Activated T-cell treated with anti-CD3 and anti-CD28 coated beads for 4 hours (primary cell): ENCODE results near the gene YY1.
"Not testable (repeated sequence)": the region's sequence is repeated elsewhere in the genome, so short reads cannot be mapped to it uniquely, and the experiment has no call there.

Source experiments
- DNase-seq: peaks from one replicate; pipeline ENCODE4 v3.0.0-alpha.2; 2020

Gene YY1

GRCh38 chr14:100285021-100285912 is 46.3 kb downstream of the YY1 start:
- peak; percentile 70 for DNase-seq

- DNase-seq: no peak
Measured at GRCh38 chr14:100285913-100286400, 47.0 kb downstream of the YY1 start.

- no peak for DNase-seq
Measured at GRCh38 chr14:100286484-100287191, 47.7 kb downstream of the YY1 start.

- DNase-seq: no peak
Measured at GRCh38 chr14:100287202-100287997, 48.5 kb downstream of the YY1 start.

GRCh38 chr14:100287998-100288295 is 49.0 kb downstream of the YY1 start:
- not testable (repeated sequence) for DNase-seq

DNA sequence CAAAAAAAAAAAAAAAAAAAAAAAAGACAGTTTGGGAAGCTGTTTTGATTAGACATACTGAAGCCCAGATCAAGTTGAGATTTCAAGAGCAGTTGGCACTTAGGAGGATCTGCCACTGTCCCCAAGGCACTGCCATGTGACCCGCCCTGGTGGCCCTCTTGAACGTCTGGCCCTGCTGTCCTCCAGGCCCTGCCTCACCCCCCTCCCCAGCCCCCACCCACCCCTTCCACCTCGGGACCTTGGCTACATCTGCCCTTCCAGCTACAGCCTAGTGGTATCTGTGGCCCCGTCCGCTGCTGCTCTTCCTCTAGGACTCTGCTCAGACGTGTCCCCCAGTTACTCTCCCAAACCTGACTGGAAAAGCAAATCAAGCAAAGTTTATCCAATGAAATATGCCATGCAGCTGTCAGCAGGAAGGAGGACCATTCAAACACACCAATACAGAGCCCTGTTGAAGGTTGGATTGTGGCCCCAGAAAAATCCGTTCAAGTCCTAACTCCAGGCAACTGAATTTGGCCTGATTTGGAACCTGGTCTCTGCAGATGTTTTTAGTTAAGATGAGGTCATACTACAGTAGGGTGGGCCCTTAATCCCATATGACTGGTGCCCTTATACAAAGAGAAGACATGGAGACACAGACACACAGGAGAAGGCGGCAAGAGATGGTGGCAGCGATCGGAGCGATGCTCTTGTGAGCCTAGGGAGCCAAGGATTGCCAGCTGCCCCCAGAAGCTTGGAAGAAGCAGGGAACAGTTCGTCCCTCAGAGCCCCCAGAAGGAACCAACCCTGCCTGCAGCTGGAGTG is 49.6 kb downstream of the YY1 start:
- DNase-seq: no peak

DNA sequence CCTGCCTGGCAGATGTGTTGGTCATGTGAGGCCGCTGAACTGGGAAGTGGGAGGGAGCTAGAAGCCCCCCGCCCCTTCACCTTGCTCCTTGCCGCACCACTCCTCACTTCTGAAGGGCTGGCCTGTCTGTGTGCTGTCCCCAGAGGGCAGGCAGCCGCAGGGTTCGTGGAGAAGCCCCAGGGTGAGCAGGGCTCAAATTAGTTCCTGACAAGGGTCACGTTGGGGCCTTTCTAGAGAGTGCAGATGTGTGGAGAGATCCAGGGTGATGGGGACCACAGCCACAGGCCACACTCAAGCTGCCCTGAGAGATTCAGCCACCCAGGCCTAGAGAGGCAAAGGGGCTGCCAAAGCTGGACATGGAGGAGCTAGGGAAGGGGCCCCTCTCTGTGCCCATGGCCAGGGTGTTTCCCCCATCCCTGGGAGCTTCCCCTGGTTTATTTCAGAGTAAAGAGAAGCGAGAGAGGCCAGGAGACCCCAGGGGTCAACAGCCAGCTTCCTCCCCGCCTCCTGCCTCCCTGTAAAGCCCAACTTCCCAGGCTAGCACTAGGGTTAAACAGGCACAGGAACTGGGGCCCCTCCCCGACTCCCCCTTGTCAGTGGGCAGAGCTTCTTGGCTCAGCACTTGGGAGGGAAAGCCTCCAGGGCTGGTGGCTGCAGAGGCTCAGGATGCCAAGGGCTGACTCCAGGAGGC is 51.1 kb downstream of the YY1 start:
- DNase-seq: no peak

GRCh38 chr14:100290607-100291304 is 51.8 kb downstream of the YY1 start:
- no peak for DNase-seq

DNA sequence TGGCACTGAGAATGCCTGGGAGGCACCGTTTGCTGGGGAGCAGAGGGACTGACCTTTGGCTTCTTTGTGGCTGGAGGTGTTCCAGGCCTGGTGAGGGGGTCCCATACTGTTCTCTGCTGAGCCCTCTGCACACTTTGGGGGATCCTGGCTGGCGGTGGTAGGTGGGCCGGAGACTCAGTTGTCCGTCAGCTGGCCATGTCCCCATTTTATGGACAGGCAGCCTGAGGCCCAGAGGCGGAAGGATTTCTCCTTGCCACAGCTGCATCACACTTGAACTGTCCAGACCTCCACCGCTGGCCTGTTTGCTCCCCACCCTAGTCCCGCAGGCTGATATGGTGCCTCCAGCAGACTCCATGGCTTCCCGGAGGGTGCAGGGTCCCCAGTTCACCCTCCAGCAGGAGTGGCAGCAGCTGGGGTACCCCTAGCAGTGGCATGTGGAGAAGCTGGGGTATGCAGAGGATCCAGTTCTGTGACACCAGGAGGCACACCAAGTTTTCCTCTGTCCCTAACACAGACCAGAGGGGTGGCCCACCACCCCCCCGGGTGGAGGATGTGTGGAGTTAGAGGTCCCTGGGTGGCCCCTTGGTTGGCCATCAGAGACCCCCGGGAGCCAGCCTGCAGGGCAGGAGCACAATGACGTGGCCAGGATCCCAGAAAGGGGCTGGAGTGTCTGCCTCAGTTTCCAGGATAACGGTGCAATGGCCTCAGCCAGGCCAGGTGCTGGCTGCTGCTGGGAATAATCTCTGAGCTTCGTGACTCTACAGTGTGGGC is 52.5 kb downstream of the YY1 start:
- no peak for DNase-seq

- DNase-seq: no peak
Measured at GRCh38 chr14:100292301-100292775, 53.4 kb downstream of the YY1 start.

- no peak for DNase-seq
Measured at GRCh38 chr14:100292776-100293461, 54.0 kb downstream of the YY1 start.

GRCh38 chr14:100293497-100294212 is 54.7 kb downstream of the YY1 start:
- no peak for DNase-seq

GRCh38 chr14:100294213-100294962 is 55.4 kb downstream of the YY1 start:
- DNase-seq: no peak

DNA sequence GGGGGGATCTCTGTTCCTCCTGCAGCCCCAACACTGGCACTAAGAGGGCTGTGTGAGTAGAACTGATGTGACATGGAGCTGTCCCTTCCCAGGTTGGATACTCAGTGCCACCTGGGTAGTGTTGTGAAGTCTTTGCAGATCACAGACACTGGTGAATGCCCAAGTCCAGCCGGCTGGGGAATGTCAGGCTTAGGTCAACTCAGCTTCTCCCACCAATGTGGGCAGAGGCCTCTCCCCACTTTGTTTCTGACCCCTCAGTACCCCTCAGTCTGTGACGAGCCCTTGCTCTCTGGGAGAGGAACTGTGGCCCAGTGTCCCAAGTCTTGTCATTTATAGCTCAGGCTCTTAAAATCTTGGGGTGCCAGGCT is 56.0 kb downstream of the YY1 start:
- no peak for DNase-seq

DNA sequence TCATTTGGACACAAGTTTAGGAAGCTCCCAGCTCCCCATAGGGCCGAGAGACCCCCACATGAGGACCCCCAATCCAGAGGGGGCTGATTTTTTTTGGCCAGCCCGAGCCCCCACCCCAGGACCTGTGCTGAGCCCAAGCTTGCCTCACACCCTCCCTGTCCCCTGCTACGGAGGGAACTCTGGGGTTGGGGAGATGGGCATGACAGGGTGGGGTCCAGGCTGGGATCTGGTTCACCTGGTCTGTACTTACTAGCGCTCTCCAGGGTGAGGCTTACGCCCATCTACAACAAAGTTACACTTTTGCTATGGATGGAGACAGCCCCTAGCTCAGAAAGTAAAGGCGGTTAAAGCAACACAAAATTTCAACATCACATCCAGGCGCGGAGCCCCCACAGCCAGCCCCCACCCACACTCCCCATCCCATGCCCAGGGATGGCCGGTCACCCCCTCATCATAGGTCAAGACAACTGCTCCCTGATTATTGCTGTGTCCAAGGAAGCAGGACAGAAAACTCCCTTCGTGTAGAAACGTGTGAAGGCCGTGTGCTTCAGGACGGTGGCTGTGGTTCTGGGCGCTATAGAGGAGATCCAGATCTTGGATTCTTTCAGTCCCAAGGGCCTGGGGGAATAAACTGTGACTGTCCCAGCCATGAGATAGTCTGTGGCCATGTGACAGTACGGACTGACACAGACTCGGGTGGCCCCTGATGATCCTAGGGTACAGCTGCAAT is 56.6 kb downstream of the YY1 start:
- no peak for DNase-seq

DNA sequence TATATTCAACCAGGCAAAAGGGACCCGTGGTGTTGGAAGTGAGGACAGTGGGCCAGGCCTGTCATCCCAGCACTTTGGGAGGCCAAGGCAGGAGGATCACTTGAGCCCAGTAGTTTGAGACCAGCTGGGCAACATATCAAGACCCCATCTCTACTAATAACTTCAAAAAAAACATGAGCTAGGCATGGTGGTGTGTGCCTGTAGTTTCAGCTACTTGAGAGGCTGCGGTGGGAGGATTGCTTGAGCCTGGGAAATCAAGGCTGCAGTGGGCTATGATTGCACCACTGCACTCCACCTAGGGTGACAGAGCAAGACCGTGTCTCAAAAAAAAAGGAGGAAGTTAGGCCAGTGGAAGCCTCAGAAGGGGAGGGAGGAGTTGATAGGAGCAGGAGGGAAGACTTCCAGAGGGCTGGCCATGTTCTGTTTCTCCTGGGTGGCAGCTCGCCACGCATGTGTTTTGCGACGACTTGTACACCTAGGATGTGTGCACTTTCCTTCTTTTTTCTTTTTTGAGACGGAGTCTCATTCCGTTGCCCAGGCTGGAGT is 57.2 kb downstream of the YY1 start:
- DNase-seq: no peak

GRCh38 chr14:100296729-100297128 is 57.8 kb downstream of the YY1 start:
- DNase-seq: not testable (repeated sequence)
